Measurements from ENCODE around the gene LRRC8D.

Gene LRRC8D

DNA sequence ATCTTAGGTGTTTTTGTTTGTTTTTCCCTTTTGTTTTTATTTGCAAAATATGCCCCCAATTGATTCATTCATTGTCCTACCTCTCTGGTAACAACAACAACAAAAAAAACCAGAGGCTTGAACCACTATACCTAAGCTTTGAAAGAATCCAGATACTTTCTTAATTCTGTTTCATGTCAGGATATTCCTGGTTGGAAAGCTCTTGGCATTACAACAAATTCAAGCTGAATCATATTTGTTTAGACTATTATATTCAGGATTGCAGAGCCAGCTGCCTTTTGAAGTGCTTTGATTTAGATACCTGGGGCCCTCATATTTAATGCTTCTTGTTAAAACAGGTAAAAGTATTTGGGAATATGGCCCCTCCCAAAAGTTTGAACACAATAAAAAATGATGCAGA is 151.2 kb downstream of the LRRC8D start:
- Histone ChIP-seq H3K23ac (ENCODE audit: low read depth, low read length, poor library complexity) (no peak overlapping the region), H2BK120ac (ENCODE audit: low read depth, low read length) (no peak overlapping the region), H2BK15ac (ENCODE audit: low read length) (no peak overlapping the region), H2BK12ac (ENCODE audit: low read length) (no peak overlapping the region), H4K8ac (ENCODE audit: low read depth, low read length) (no peak overlapping the region), H3K4me2 (ENCODE audit: insufficient read depth, low read length, poor library complexity, severe bottlenecking) (no peak overlapping the region), H3K18ac (ENCODE audit: low read length) (no peak overlapping the region), H3K79me1 (ENCODE audit: low read depth, low read length) (no peaks in the 10 kb centered on the region), H4K91ac (ENCODE audit: low read depth, low read length, poor library complexity) (no peak overlapping the region), H3K4me3 (ENCODE audit: low read length in 2 of 2) (no peak overlapping the region), H3K27ac (replicated peaks; ENCODE audit: low read length) (no peak overlapping the region), H3K4ac (ENCODE audit: low read length) (no peak overlapping the region), H3K27me3 (ENCODE audit: control insufficient read depth in 3 of 3, insufficient read depth in 3 of 3, low read depth in 1 of 3, low read length in 3 of 3) (no peaks in the 10 kb centered on the region), H3K9ac (ENCODE audit: low read depth, low read length, poor library complexity) (no peak overlapping the region), H3K4me1 (ENCODE audit: control insufficient read depth in 2 of 2, insufficient read depth in 1 of 2, low read depth in 1 of 2, low read length in 2 of 2) (no peaks in the 10 kb centered on the region), H3K36me3 (replicated peaks in 1 of 2; ENCODE audit: control insufficient read depth in 2 of 2, insufficient read depth in 2 of 2, low read length in 2 of 2) (no peaks in the 10 kb centered on the region), H3K14ac (ENCODE audit: low read length) (no peak overlapping the region), H2BK5ac (ENCODE audit: low read length) (no peak overlapping the region), H3K9me3 (replicated peaks in 1 of 2; ENCODE audit: control insufficient read depth in 2 of 2, insufficient read depth in 1 of 2, low read depth in 1 of 2, low read length in 2 of 2) (no peaks in the 10 kb centered on the region), H2AFZ (ENCODE audit: low read length) (no peak overlapping the region), H2AK5ac (ENCODE audit: low read depth, low read length) (no peak overlapping the region)
- no peak for DNase-seq (ENCODE audit: low spot score)

DNA sequence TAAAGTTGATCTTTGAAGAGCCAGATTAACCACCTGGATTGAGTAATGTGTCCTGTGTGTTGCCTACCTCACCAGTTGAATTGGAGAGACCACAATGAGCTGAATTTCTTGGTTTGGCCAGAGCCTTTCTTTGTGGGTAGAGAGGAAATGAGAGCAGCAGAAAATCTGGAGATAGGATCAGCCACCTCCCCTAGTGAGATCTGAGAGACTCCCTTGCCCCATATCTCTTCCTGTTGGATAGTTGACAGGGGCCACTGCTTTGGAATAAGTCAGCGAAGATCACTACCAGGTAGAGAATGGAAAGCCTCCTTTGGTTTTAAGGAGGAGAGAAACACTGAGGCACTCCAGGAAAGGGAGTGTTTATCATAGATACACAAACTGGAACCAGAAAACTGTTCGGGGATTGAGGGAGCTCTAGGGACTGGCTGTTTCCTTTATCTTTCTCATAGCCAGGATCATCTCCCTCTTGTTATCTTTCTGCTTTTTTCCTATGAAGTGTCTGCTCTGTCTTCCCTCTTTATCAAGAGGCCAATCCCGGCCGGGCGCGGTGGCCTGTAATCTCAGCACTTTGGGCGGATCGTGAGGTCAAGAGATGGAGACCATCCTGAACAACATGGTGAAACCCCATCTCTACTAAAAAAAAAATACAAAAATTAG is 152.8 kb downstream of the LRRC8D start:
- H3K27ac ChIP-seq (replicated peaks; ENCODE audit: low read length) = no peak overlapping the region
- H4K91ac ChIP-seq (ENCODE audit: low read depth, low read length, poor library complexity) = no peak overlapping the region
- H3K23ac ChIP-seq (ENCODE audit: low read depth, low read length, poor library complexity) = no peak overlapping the region
- no peaks in the 10 kb centered on the region for H3K79me1 ChIP-seq (ENCODE audit: low read depth, low read length)
- H2BK5ac ChIP-seq (ENCODE audit: low read length) = no peak overlapping the region
- DNase-seq (ENCODE audit: low spot score) = no peak
- H2BK120ac ChIP-seq (ENCODE audit: low read depth, low read length) = no peak overlapping the region
- no peak overlapping the region for H3K18ac ChIP-seq (ENCODE audit: low read length)
- H3K4me2 ChIP-seq (ENCODE audit: insufficient read depth, low read length, poor library complexity, severe bottlenecking) = no peak overlapping the region
- H3K9me3 ChIP-seq (replicated peaks in 1 of 2; ENCODE audit: control insufficient read depth in 2 of 2, insufficient read depth in 1 of 2, low read depth in 1 of 2, low read length in 2 of 2) = no peaks in the 10 kb centered on the region
- H2AFZ ChIP-seq (ENCODE audit: low read length) = no peak overlapping the region
- no peak overlapping the region for H3K9ac ChIP-seq (ENCODE audit: low read depth, low read length, poor library complexity)
- no peak overlapping the region for H2BK15ac ChIP-seq (ENCODE audit: low read length)
- H3K14ac ChIP-seq (ENCODE audit: low read length) = no peak overlapping the region
- WGBS, 2 donors (ENCODE audit: extremely low coverage in 2 of 2, insufficient read length in 2 of 2, insufficient replicate concordance in 1 of 2) = no CpG with 5 or more reads among the region's 8 CpGs
- no peak overlapping the region for H2AK5ac ChIP-seq (ENCODE audit: low read depth, low read length)
- no peak overlapping the region for H3K4ac ChIP-seq (ENCODE audit: low read length)
- H3K4me1 ChIP-seq (ENCODE audit: control insufficient read depth in 2 of 2, insufficient read depth in 1 of 2, low read depth in 1 of 2, low read length in 2 of 2) = no peaks in the 10 kb centered on the region
- H2BK12ac ChIP-seq (ENCODE audit: low read length) = no peak overlapping the region
- no peaks in the 10 kb centered on the region for H3K36me3 ChIP-seq (replicated peaks in 1 of 2; ENCODE audit: control insufficient read depth in 2 of 2, insufficient read depth in 2 of 2, low read length in 2 of 2)
- H4K8ac ChIP-seq (ENCODE audit: low read depth, low read length) = no peak overlapping the region
- H3K27me3 ChIP-seq (ENCODE audit: control insufficient read depth in 3 of 3, insufficient read depth in 3 of 3, low read depth in 1 of 3, low read length in 3 of 3) = no peaks in the 10 kb centered on the region
- no peak overlapping the region for H3K4me3 ChIP-seq (ENCODE audit: low read length in 2 of 2)

GRCh38 chr1:89974256-89974655 is 153.4 kb downstream of the LRRC8D start:
- no peak overlapping the region for H4K8ac ChIP-seq (ENCODE audit: low read depth, low read length)
- H3K27ac ChIP-seq (replicated peaks; ENCODE audit: low read length) = no peak overlapping the region
- H3K36me3 ChIP-seq (replicated peaks in 1 of 2; ENCODE audit: control insufficient read depth in 2 of 2, insufficient read depth in 2 of 2, low read length in 2 of 2) = no peaks in the 10 kb centered on the region
- no peak overlapping the region for H3K4me3 ChIP-seq (ENCODE audit: low read length in 2 of 2)
- H3K9ac ChIP-seq (ENCODE audit: low read depth, low read length, poor library complexity) = no peak overlapping the region
- H3K79me1 ChIP-seq (ENCODE audit: low read depth, low read length) = no peaks in the 10 kb centered on the region
- no peak overlapping the region for H3K23ac ChIP-seq (ENCODE audit: low read depth, low read length, poor library complexity)
- H2AK5ac ChIP-seq (ENCODE audit: low read depth, low read length) = no peak overlapping the region
- no peak overlapping the region for H3K4ac ChIP-seq (ENCODE audit: low read length)
- H2AFZ ChIP-seq (ENCODE audit: low read length) = no peak overlapping the region
- no peak overlapping the region for H3K18ac ChIP-seq (ENCODE audit: low read length)
- H3K14ac ChIP-seq (ENCODE audit: low read length) = no peak overlapping the region
- H3K27me3 ChIP-seq (ENCODE audit: control insufficient read depth in 3 of 3, insufficient read depth in 3 of 3, low read depth in 1 of 3, low read length in 3 of 3) = no peaks in the 10 kb centered on the region
- no CpG with 5 or more reads among the region's 4 CpGs for WGBS, 2 donors (ENCODE audit: extremely low coverage in 2 of 2, insufficient read length in 2 of 2, insufficient replicate concordance in 1 of 2)
- H2BK5ac ChIP-seq (ENCODE audit: low read length) = no peak overlapping the region
- H2BK120ac ChIP-seq (ENCODE audit: low read depth, low read length) = no peak overlapping the region
- no peak overlapping the region for H2BK15ac ChIP-seq (ENCODE audit: low read length)
- no peak overlapping the region for H3K4me2 ChIP-seq (ENCODE audit: insufficient read depth, low read length, poor library complexity, severe bottlenecking)
- no peaks in the 10 kb centered on the region for H3K4me1 ChIP-seq (ENCODE audit: control insufficient read depth in 2 of 2, insufficient read depth in 1 of 2, low read depth in 1 of 2, low read length in 2 of 2)
- no peak overlapping the region for H2BK12ac ChIP-seq (ENCODE audit: low read length)
- no peak for DNase-seq (ENCODE audit: low spot score)
- no peaks in the 10 kb centered on the region for H3K9me3 ChIP-seq (replicated peaks in 1 of 2; ENCODE audit: control insufficient read depth in 2 of 2, insufficient read depth in 1 of 2, low read depth in 1 of 2, low read length in 2 of 2)
- no peak overlapping the region for H4K91ac ChIP-seq (ENCODE audit: low read depth, low read length, poor library complexity)

DNA sequence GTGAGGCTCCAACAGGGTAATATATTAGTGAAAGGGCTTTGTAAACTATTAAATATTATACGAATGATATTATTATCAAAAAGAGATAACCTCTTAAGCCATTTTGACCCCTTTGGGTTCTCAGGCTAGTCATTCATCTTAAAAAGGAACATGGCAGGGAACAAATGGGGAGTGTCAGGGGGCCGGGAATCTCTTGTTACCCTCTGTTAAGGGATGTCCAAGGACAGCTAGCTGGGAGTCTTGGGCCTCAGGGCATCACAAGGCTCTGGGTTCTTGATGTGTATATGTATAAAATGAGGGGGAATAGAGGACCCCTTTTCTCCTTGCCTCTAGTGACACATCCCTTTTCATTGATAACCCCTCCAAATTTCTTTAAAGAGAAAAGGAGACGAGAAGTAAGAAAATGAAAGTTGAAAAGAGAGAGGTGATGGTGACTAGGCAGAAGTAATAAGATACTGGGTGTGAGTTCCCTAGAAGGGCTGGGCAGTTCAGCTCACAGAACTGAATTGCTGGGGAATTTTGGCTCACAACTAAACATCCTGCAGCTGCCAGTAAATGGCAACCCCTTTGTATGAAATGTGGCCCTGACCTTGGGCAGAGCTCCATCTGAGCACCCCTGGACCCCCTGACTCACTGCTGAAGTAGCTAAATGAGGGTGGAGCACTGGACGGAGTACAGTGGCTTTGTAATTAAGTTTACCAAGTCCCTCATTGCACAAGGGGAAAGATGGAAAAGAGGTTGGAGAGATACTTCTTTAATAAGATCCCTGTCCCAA is 154.1 kb downstream of the LRRC8D start:
- WGBS, 2 donors (ENCODE audit: extremely low coverage in 2 of 2, insufficient read length in 2 of 2, insufficient replicate concordance in 1 of 2) = 100% methylated on average over 1 of the region's 4 CpGs; no CpG with 5 or more reads in 1 of the 2 donors
- Histone ChIP-seq H2BK15ac (ENCODE audit: low read length) (no peak overlapping the region), H3K4me2 (ENCODE audit: insufficient read depth, low read length, poor library complexity, severe bottlenecking) (no peak overlapping the region), H2AFZ (ENCODE audit: low read length) (no peak overlapping the region), H2BK5ac (ENCODE audit: low read length) (no peak overlapping the region), H3K27me3 (ENCODE audit: control insufficient read depth in 3 of 3, insufficient read depth in 3 of 3, low read depth in 1 of 3, low read length in 3 of 3) (no peaks in the 10 kb centered on the region), H3K4ac (ENCODE audit: low read length) (no peak overlapping the region), H2AK5ac (ENCODE audit: low read depth, low read length) (no peak overlapping the region), H3K4me1 (ENCODE audit: control insufficient read depth in 2 of 2, insufficient read depth in 1 of 2, low read depth in 1 of 2, low read length in 2 of 2) (no peaks in the 10 kb centered on the region), H3K9ac (ENCODE audit: low read depth, low read length, poor library complexity) (no peak overlapping the region), H3K18ac (ENCODE audit: low read length) (no peak overlapping the region), H3K79me1 (ENCODE audit: low read depth, low read length) (no peaks in the 10 kb centered on the region), H3K14ac (ENCODE audit: low read length) (no peak overlapping the region), H4K8ac (ENCODE audit: low read depth, low read length) (no peak overlapping the region), H2BK12ac (ENCODE audit: low read length) (no peak overlapping the region), H2BK120ac (ENCODE audit: low read depth, low read length) (no peak overlapping the region), H3K4me3 (ENCODE audit: low read length in 2 of 2) (no peak overlapping the region), H3K9me3 (replicated peaks in 1 of 2; ENCODE audit: control insufficient read depth in 2 of 2, insufficient read depth in 1 of 2, low read depth in 1 of 2, low read length in 2 of 2) (no peaks in the 10 kb centered on the region), H3K27ac (replicated peaks; ENCODE audit: low read length) (no peak overlapping the region), H3K36me3 (replicated peaks in 1 of 2; ENCODE audit: control insufficient read depth in 2 of 2, insufficient read depth in 2 of 2, low read length in 2 of 2) (no peaks in the 10 kb centered on the region), H4K91ac (ENCODE audit: low read depth, low read length, poor library complexity) (no peak overlapping the region), H3K23ac (ENCODE audit: low read depth, low read length, poor library complexity) (no peak overlapping the region)
- DNase-seq (ENCODE audit: low spot score) = no peak
